ENCODE results near the gene MAP2K7. TPM values are rescaled to one million over a fixed set of nuclear protein-coding genes. Genes with fewer than 3 reads are reported as not detected.
A peak's percentile ranks its signal among the peaks of the same experiment; 100 is the strongest.

The MAP2K7 gene
- total RNA-seq, 1 donor from 2014 or later = 38.6 TPM

- Histone ChIP-seq H3K9me3 (no peaks in the 10 kb centered on the region), H3K4me3 (no peak overlapping the region), H3K4me1 (peaks cover 39% of the 10 kb centered on the region), H3K27me3 (ENCODE audit: low read depth) (peaks cover 22% of the 10 kb centered on the region), H3K36me3 (no peaks in the 10 kb centered on the region), H3K27ac (no peak overlapping the region)
- intact Hi-C loops (cut with DNase I) = no loop called here
- ATAC-seq (no peak), DNase-seq (no peak)
- no peak for TF ChIP-seq CTCF (IDR thresholded peaks at IDR 0.05)
Observed at GRCh38 chr19:7866399-7867091, 37.1 kb upstream of the MAP2K7 start.

DNA sequence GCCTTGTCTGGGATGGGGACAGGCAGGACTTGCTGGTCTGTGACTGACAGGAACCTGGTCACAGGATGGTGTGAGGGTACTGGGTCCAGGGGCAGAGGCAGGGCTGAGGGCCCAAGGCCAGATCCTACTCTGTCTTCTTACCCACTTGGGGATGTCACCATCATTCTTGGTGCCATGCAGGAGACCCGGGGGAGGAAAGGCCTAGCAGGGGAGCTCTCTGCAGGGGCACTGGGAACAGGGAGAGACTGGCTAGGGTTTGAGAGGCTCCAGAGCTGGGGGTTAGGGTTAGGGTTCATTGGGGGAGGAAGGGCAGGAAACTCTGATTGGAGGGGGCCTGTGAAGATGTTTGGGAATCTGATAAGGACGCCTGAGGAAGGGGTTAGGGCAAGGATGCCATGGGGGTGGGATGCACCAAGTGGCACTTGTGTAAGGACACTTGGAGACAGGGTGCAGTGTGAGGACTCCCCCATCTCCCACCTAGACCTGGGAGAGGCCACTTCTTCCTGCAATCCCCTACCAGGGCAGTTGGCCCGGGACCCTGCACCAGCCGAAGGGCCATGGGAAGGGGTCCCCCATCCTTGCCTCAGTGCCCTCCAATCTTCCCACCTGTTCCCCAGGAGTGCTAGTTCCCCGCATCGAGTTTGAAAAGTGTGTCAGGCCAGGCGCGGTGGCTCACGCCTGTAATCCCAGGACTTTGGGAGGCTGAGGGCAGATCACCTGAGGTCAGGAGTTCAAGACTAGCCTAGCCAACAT, 36.4 kb upstream of the MAP2K7 start:
- ATAC-seq (no peak), DNase-seq (no peak)
- Histone ChIP-seq H3K9me3 (no peaks in the 10 kb centered on the region), H3K27me3 (ENCODE audit: low read depth) (peaks cover 17% of the 10 kb centered on the region), H3K4me1 (peaks cover 38% of the 10 kb centered on the region), H3K4me3 (no peak overlapping the region), H3K36me3 (no peaks in the 10 kb centered on the region), H3K27ac (no peak overlapping the region)
- intact Hi-C loops (cut with DNase I) = no loop called here
- no peak for TF ChIP-seq CTCF (IDR thresholded peaks at IDR 0.05)

GRCh38 chr19:7868326-7868670, 35.4 kb upstream of the MAP2K7 start:
- Histone ChIP-seq H3K27me3 (ENCODE audit: low read depth) (peaks cover 24% of the 10 kb centered on the region), H3K4me1 (peaks cover 42% of the 10 kb centered on the region), H3K36me3 (no peaks in the 10 kb centered on the region), H3K4me3 (peak overlapping the region; percentile 55), H3K27ac (no peak overlapping the region), H3K9me3 (no peaks in the 10 kb centered on the region)
- TF ChIP-seq CTCF (IDR thresholded peaks at IDR 0.05) = no peak
- no peak for DNase-seq
- intact Hi-C loops (cut with DNase I) = no loop called here
- no peak for ATAC-seq

GRCh38 chr19:7868671-7869452, 34.8 kb upstream of the MAP2K7 start:
- DNase-seq = peak; percentile 83
- Histone ChIP-seq H3K27me3 (ENCODE audit: low read depth) (peaks cover 24% of the 10 kb centered on the region), H3K4me3 (peak overlapping the region; percentile 55), H3K27ac (peak overlapping the region; percentile 42), H3K4me1 (peaks cover 45% of the 10 kb centered on the region), H3K36me3 (no peaks in the 10 kb centered on the region), H3K9me3 (no peaks in the 10 kb centered on the region)
- intact Hi-C loops (cut with DNase I) = no loop called here
- TF ChIP-seq CTCF (IDR thresholded peaks at IDR 0.05) = peak; percentile 88
- ATAC-seq = peak; percentile 79 to 81

- H3K27me3 ChIP-seq (ENCODE audit: low read depth) = peaks cover 28% of the 10 kb centered on the region
- no peaks in the 10 kb centered on the region for H3K36me3 ChIP-seq
- intact Hi-C loops (cut with DNase I) = no loop called here
- peaks cover 45% of the 10 kb centered on the region for H3K4me1 ChIP-seq
- TF ChIP-seq CTCF (IDR thresholded peaks at IDR 0.05) = no peak
- peak overlapping the region; percentile 55 for H3K4me3 ChIP-seq
- ATAC-seq (peak; percentile 69), DNase-seq (peak; percentile 74)
- peak overlapping the region; percentile 42 for H3K27ac ChIP-seq
- no peaks in the 10 kb centered on the region for H3K9me3 ChIP-seq
Observed at GRCh38 chr19:7869453-7869909, 34.2 kb upstream of the MAP2K7 start.
